ENCODE measurements around the gene HSPH1.

DNA sequence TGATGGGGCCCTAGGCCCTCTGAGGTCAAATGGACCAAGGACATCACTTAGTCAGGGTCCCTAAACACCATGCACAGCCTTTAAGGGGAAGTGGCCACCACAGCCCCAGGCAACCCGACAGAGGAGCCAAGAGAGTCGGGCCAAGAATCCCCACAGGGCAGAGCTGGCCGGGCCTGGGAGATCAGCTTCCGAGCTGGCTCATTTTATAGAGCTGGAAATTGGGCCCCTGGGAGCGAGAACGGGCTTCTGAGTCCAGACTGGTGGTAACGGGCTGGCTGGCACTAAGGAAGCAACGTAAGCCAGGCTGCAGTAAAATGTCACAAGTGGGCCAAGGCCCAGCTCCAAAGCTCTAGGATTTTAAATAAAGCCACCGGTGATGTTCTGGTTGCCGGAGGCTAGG is 51.1 kb downstream of the HSPH1 start:
- TF ChIP-seq, protein P1, sequence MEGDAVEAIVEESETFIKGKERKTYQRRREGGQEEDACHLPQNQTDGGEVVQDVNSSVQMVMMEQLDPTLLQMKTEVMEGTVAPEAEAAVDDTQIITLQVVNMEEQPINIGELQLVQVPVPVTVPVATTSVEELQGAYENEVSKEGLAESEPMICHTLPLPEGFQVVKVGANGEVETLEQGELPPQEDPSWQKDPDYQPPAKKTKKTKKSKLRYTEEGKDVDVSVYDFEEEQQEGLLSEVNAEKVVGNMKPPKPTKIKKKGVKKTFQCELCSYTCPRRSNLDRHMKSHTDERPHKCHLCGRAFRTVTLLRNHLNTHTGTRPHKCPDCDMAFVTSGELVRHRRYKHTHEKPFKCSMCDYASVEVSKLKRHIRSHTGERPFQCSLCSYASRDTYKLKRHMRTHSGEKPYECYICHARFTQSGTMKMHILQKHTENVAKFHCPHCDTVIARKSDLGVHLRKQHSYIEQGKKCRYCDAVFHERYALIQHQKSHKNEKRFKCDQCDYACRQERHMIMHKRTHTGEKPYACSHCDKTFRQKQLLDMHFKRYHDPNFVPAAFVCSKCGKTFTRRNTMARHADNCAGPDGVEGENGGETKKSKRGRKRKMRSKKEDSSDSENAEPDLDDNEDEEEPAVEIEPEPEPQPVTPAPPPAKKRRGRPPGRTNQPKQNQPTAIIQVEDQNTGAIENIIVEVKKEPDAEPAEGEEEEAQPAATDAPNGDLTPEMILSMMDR (IDR thresholded peaks at IDR 0.05; ENCODE audit: poor library complexity, severe bottlenecking), result no peak
- TF ChIP-seq REST (IDR thresholded peaks at IDR 0.05; ENCODE audit: borderline replicate concordance), result no peak
- no peak for TF ChIP-seq POLR2AphosphoS5 (IDR thresholded peaks at IDR 0.05)

Data from neural cell (in vitro differentiated cells).